Fibroblast of gingiva (primary cell): ENCODE data around the gene ALOX15B.
"Not testable (repeated sequence)": the region's sequence is repeated elsewhere in the genome, so short reads cannot be mapped to it uniquely, and the experiment has no call there.

Experiments used
- DNase-seq: peaks from one replicate; pipeline ENCODE4 v3.0.0-alpha.2; 2011; ENCODE audit warnings: low read depth

ALOX15B gene

GRCh38 chr17:8013731-8014557 lies 24.9 kb upstream of the ALOX15B start:
- no peak for DNase-seq

GRCh38 chr17:8014558-8014850 lies 24.4 kb upstream of the ALOX15B start:
- no peak for DNase-seq

- DNase-seq, result no peak
These were observed 23.5 kb upstream of the ALOX15B start for GRCh38 chr17:8015236-8015956.

- DNase-seq, result no peak
These were observed 22.8 kb upstream of the ALOX15B start for GRCh38 chr17:8015957-8016631.

DNA sequence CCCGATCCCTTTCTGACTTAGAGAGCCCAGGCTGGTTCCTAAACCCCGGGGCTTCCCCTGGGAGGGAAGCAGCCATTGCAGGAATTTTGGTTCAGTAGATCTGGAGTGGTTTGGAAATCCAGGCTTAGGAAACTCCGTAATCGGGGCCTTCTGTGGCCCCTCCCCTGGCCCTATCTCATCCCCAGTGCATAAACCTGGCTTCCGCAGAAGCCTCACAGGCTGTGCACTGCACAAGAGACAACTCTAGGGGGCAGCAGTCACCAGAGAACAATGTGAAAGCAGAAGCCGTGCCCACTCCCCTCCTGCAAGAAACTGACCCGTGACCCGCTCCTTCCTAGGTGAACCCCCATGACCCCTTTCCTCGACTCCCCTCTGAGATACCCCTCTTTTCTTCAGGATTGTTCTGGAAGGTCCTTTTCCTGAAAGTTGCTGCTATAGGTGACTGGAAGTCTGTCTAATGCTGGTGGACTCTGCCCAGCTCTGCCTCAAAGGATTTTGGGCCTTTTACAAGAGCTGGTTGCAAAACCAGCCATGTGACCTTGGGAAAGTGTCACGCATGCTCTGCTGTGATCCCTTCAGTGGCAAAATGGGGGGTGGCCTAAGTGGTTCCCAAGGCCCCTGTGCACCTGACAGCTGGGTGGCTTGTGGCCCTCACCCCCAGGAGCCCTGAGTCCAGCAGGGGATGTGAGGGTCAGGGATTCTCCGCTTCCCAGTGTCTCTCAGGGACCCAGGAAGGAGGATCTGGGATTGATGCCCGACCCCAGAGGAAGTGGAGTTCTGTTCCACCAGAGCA lies 22.0 kb upstream of the ALOX15B start:
- DNase-seq, result peak; percentile 15

- DNase-seq, result no peak
These were observed 20.4 kb upstream of the ALOX15B start for GRCh38 chr17:8018436-8018835.

DNA sequence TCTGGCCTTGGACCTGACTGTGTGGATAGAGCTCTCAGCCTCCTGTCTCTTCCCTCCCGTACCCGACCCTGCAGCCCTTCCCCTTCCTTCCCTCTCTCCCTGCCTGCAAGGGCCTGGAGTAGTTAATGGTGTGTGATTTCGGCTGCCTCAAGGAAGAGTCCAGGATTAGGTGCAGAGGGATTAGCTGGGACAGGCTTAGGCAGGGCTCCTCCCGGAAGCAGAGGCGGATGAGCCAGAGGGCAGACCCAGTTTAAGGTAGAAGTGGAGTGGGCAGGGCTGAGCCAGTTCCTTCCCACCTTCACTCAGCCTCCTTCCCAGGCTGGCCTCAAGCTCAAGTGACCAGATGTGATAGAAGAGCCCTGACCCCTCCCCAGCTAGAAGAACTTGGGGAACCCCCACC lies 19.7 kb upstream of the ALOX15B start:
- no peak for DNase-seq

DNA sequence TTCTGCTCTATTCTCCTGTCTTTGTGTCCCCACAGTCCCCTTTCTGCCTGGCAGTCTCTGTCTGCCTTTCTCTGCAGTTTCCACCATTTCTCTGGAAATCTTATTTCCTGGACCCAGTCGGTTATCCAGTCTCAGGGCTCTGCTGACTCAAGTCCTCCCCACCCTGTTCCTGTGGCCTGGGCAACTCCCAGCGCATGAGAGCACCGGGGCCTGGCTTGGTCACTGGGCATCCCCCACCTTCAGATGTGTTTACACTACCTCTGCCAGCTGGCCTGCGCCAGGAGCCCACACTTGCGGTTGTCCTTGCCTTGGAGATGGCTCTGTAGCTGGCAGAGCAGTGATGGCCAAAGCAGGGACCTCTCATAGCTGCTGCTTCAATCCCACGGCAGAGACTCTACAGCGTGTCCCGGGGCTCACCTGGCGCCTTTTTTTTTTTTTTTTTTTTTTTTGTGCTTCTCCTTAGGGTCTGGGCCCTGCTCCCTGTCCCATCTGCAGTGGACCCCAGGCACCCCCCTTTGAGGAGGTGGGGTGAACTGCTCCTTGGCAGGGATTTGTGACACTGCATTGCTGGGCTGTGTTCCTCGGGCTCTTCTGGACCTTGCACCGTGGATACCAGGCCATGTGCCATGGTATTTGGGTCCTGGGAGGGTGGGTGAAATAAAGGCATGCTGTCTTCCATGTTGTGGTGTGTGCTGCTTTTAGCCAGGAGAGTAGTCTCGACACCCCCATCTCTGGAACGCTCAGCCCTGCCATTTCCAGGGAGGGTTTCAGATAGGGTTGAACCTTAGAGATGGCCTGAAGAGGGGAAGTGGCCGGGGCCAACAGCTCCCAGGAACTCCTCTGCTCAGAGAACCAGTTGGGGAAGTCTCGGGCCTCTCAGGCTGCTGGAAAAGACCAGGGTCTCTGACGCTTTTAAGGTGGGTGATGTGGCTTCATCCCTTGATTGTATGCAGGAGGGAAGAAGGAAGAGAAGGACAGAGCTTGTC lies 18.9 kb upstream of the ALOX15B start:
- DNase-seq, result no peak

GRCh38 chr17:8020776-8021564 lies 17.9 kb upstream of the ALOX15B start:
- DNase-seq, result no peak

- DNase-seq, result no peak
These were observed 17.1 kb upstream of the ALOX15B start for GRCh38 chr17:8021565-8022359.

DNA sequence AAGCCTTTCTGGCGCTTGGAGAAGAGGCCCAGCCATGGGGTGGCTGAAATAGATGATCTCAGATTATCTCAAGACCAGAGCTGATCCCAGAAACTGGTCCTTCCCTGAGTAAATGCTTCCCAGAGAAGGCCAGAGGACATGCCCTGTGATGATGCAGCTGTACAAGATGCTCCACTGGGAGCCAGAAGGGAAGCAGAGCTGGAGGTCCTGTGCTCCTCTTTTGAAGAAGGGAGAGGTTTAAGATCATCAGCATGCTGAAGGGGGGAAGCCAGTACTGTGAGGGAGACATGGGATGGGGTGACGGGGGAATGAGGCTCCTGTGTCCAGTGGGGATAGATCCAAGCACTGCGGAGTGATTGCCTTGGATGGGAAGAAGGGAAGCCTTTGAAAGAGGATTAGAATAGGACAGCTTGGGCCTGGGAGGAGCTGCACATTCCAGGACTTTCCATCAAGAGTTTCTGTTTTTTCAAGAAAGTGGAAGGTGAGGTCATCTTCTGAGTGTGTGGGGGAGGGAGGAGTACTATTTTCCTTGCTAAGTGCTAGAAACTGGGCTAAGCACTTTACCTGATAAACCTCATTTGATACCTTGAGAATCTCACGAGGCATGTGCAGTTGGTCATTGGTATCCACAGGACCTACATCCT lies 16.4 kb upstream of the ALOX15B start:
- DNase-seq, result no peak

- not testable (repeated sequence) for DNase-seq
These were observed 14.7 kb upstream of the ALOX15B start for GRCh38 chr17:8024161-8024560.

DNA sequence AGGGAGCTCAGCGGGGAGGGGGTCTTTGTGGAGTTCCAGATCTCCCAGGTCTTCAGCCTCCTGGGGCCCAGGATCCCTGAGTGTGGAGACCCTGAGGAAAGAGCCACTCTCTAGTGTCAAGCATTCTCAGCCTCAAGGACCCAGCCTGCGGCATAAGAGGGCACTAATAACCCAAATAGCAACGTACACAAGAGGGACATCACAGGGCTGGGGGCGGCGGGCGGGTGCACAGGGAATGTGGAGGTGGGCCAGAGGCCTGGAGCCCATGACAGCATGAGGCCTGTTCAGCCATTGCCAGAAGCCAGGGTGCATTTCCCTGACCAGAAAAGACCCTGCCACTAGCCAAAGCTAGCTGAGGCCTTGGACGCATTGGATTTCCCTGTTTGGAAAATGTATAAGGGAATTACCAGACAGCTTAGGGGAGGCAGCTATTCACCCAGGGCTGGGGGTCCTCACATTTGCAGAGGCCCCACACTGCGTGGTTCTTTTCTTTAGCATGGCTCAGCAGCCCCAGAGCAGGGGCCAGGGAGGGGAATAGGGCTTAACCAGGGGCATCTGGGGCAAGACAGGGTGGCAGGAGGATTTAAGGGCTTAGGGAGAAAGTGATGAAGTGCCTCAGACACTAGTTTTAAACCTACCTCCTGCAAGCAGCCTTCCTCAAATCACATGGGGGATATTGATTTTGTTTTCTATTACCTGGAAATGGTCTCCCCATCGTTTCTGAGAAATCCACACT lies 13.5 kb upstream of the ALOX15B start:
- DNase-seq, result no peak

DNA sequence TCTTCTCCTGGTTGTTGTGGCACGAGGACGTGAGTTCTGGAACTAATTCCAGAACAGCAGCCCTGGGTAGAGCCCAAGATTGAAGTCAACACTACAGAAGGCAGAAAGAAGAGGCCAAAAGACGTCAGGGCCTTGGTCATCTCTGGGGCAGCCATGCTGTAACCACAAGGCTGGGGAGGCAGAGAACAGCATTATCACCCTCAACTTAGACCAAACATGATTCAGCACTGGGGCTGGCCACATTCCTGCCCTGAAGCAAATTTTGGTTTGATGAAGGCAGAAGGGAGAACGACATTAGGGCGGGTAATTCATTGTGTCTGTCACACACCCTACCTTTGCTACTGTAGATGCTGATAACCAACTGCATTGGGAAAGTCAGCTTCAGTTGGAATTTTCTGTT lies 9.7 kb upstream of the ALOX15B start:
- DNase-seq, result no peak

DNA sequence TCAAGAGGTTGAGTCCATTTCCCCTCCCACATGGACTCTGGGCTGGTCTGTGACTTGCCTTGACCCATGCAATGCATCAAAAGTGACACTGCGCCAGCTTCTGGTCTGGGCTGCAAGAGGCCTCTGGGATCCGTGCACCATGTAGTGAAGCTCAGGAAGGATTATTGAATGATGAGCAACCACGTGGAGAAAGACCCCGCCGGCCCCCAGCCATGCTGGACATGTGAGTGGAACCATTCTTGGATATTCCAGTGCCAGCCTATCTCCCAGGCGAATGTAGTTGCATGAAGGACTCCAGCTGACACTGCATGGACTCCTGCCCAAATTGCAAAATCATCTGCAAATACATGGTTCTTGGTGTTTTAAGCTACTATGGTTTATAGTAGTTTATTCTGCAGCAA lies 7.6 kb upstream of the ALOX15B start:
- no peak for DNase-seq

- DNase-seq, result no peak
These were observed 6.9 kb upstream of the ALOX15B start for GRCh38 chr17:8031950-8032349.

GRCh38 chr17:8032442-8032841 lies 6.4 kb upstream of the ALOX15B start:
- DNase-seq, result no peak

GRCh38 chr17:8039611-8040168 lies 831 bp downstream of the ALOX15B start:
- DNase-seq, result no peak
